GM18517 (cell line): Measurements from ENCODE around the gene SIPA1L3.

Experiments used
- ATAC-seq: cut with Tn5 transposase; IDR thresholded peaks from one replicate; pipeline ENCODE4 v1.9.1; 2021; ENCODE audit warnings: mild to moderate bottlenecking, moderate library complexity; ENCODE audit not compliant: unreplicated experiment

SIPA1L3 gene

DNA sequence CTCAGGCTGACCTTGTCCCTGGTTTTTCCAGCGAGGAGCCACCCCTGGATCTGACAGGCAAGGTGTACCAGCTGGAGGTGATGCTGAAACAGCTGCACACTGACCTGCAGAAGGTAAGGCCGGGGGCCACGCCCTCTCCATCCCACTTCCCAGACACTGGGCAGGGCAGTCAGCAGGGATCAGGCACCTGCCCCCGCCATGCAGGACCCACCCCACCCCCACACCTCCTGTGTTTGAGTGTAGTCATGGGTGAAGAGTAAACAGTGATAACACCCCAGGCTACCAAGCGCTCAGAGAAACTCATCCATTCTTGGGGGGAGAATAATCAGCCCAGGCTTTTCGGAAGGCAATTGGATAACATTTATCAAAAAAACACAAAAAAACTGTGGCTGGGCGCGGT lies 297.1 kb downstream of the SIPA1L3 start:
- ATAC-seq: no peak

GRCh38 chr19:38204728-38205127 lies 297.7 kb downstream of the SIPA1L3 start:
- ATAC-seq: no peak

DNA sequence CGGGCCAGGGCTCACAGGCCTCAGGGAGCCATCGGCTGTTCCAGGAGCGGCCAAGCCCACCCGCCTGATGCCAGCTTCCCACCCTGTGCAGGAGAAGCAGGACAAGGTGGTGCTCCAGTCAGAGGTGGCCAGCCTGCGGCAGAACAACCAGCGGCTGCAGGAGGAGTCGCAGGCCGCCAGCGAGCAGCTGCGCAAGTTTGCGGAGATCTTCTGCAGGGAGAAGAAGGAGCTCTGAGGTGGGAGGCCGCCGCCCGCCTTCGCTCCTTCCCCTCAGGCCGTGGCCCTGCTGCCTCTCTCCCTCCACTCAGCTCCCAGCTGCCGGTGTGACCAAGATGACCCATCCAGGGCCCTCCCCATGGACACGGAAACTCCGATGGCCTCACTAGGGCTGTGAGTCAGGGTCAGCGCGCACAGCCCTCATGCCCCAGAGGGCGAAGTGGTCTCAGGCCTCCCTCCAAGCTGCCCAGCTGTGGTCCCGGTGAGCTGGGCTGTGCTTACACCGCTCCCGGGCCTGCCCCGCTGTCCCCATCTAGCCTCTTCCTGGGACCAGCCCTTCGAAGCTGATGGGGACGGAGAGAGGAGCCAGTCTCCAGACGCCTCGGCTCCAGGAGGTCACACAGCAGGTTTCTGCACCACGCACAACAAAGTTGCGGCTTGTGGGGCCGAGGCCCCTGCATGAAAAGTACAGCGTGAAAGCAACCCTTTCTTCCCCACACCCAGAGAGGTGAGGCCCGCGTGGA lies 299.2 kb downstream of the SIPA1L3 start:
- ATAC-seq: no peak

DNA sequence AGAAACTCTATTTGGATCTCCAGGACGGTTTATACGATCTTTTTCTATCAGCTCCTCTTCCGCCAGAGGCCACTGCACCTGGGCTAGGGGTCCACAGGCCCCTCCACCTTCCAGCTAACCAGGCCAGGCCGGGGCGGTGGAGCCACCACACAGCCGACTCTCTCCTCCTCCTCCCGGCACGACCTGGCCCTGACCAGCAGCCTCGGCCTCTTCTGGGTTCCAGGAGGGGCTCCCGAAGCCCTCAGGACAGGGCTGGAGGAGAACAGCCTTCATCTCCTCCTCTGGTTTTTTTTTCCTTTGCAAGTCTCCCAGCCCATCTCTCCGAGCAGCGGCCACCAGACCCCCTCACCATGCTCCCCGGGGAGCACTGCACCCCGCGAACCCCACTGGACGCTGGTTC lies 299.9 kb downstream of the SIPA1L3 start:
- ATAC-seq: no peak

GRCh38 chr19:38207543-38207942 lies 300.5 kb downstream of the SIPA1L3 start:
- ATAC-seq: no peak

- ATAC-seq: no peak
These were observed 301.6 kb downstream of the SIPA1L3 start for GRCh38 chr19:38208571-38208970.

DNA sequence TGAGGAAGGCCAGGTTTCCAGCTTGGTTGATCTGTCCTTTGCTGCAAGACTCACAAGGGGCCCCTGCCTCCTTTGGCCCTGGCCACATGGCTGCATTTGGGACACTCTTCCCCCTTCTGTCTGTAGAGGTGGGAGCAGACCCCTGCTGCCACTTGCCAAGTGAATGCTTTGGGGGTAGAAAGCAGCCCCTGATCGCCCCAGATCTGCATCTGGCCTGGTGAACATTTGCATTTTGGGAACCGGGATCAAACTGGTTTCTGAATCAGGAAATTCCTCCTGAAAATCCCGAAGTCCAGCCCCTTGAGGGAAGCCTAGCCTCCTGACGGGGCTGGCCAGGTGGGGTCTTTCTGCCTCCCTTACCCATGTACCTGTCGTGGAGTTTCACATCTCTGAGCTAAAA lies 302.1 kb downstream of the SIPA1L3 start:
- ATAC-seq: no peak

- no peak for ATAC-seq
These were observed 302.9 kb downstream of the SIPA1L3 start for GRCh38 chr19:38209671-38210457.

DNA sequence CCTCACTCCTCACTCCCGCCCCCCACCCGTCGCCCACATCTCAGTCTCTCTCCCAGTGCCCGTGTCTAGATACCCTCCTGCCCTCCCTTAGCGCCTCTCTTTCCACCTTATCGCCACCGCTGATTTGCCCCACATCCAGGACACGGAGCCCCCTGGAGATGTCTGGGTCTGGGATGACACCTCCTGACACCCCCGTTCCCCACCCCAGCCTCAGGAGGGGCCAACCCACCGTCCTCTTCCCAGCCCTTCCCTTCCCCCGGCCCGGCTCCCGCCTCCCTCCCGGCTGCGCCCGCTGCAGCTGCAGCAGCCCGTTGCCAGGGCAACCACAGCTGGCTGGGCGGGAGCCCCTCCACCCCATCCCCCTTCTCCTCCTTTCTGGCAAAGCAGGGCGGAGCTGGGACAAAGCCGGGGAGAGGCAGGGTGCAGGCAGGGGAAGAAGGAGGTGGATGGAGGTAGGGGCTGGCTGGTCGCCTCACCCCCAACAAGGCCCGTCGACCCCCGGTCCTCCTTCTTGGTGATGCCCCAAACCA lies 303.5 kb downstream of the SIPA1L3 start:
- no peak for ATAC-seq

DNA sequence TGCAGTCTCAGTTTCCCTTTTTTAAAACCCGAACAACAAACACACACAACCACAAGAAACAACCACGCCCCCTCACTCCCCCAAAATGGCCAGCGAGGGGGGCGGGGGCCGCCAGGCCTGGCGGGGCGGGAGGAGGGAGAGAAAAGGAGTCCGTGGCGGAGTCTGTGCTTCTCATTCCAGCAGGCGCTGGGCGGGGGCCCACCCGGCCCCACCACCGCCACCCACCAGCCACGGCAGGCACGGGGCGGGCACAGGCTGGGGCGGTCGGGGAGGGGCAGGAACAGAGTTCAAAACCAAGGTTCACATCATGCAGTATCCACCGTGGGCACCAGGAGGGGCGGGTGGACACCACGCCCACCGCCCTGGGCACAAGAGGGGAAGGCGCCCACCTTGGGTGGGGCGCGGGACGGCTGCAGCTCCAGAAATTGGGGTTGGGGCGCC lies 304.2 kb downstream of the SIPA1L3 start:
- ATAC-seq: no peak

DNA sequence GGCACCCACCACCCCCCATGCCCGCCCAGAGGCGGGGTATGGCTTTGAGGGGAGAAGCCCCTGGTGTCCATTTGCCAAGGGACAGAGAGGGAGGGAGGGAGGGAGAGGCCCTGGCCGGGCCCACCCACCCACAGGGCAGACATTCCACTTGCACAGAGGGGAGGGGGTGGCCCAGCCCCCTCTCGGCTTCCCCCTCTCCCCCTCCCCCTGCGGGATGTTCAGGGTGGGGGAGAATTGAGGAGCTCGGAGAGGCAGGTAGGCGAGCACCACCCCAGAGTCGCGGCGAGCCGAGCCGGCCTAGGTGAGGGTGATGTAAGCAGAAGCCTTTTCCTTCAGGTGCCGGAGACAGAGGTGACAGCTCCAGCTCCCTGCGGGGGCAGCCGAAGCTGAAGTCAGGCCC lies 304.8 kb downstream of the SIPA1L3 start:
- ATAC-seq: no peak

DNA sequence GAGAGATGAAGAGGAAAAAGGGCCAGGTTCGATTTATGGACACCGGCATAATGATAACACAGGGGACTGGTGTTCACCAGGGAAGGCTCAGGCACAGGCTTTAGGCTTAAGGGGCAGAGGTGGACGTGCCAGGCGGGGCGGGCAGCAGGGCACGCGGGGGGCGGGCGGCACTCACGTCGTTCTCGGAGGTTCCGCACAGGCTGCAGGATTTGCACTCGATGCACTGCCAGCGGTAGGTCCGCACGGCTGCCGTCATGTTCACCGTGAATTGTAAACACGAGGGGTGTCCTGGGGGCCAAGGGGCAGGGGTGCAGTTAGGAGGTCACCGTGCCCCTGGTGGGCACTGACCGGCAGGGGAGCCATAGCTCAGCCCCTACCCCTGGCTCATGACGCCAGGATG lies 306.5 kb downstream of the SIPA1L3 start:
- no peak for ATAC-seq

GRCh38 chr19:38213911-38214625 lies 307.1 kb downstream of the SIPA1L3 start:
- ATAC-seq: no peak

- ATAC-seq: no peak
These were observed 310.0 kb downstream of the SIPA1L3 start for GRCh38 chr19:38216785-38217641.

GRCh38 chr19:38218204-38218603 lies 311.2 kb downstream of the SIPA1L3 start:
- ATAC-seq: no peak

GRCh38 chr19:38219221-38219620 lies 312.2 kb downstream of the SIPA1L3 start:
- no peak for ATAC-seq

DNA sequence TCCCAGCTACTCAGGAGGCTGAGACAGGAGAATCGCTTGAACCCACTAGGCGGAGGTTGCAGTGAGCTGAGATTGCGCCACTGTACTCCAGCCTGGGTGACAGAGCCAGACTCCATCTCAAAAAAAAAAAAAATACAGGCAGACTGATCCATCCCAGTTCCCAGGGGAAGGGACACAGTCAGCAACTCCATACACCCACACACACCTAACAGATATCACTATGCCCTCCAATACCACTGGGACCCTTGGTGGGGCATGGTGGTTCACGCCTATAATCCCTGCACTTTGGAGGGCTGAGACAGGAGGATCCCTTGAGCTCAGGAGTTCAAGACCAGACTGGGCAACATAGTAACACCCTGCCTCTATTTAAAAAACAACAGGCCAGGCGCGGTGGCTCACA lies 314.4 kb downstream of the SIPA1L3 start:
- ATAC-seq: no peak

GRCh38 chr19:38221919-38222830 lies 315.2 kb downstream of the SIPA1L3 start:
- ATAC-seq: no peak

- no peak for ATAC-seq
These were observed 316.1 kb downstream of the SIPA1L3 start for GRCh38 chr19:38223119-38223523.
